GM19455 (cell line): ENCODE data around the gene AEBP1.
"Not testable (repeated sequence)": the region's sequence is repeated elsewhere in the genome, so short reads cannot be mapped to it uniquely, and the experiment has no call there.

ENCODE experiments used
- ATAC-seq: cut with Tn5 transposase; IDR thresholded peaks from one replicate; pipeline ENCODE4 v1.9.1; 2021; ENCODE audit not compliant: unreplicated experiment

AEBP1 gene

DNA sequence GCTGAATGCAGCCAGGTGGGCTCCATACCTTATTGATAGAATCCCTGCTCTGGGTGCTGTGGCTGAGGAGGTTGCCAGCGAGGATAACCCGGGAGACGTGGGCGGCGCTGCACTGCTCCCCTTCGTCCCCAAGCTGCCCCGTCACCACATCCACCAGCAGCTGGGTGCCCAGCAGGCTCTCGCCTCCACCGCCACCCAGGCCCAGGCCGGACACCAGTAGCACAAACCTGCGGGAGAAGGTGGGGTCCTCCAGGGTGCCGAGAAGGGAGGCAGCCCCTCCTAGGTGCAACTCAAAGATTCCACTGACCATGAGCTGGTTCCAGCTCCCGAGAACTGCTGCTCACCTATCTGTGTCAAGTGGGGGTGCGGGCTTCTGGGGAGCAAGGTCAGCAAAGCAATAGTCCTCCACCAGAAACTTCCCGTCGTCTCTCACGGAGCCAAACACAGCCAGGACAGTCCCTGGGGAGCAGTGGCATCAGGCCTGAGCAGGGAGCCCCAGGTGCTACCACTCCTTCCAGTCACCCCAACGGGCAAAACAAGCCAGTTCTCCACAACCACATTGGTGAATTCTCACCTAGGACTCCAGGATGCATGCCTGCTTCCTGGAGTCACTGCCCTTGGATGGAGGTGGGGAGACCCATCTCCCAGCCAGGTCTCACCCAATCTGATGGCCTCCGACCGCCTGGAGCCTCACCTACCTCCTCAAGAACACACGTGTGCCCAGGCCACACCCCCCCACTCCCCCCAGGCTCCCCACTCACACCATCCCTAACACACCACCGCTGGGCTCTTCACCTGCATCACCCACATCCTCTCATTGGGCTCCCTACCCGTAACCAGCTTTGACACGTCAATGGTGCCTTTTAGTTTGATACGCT, 12.9 kb downstream of the AEBP1 start:
- ATAC-seq = no peak

DNA sequence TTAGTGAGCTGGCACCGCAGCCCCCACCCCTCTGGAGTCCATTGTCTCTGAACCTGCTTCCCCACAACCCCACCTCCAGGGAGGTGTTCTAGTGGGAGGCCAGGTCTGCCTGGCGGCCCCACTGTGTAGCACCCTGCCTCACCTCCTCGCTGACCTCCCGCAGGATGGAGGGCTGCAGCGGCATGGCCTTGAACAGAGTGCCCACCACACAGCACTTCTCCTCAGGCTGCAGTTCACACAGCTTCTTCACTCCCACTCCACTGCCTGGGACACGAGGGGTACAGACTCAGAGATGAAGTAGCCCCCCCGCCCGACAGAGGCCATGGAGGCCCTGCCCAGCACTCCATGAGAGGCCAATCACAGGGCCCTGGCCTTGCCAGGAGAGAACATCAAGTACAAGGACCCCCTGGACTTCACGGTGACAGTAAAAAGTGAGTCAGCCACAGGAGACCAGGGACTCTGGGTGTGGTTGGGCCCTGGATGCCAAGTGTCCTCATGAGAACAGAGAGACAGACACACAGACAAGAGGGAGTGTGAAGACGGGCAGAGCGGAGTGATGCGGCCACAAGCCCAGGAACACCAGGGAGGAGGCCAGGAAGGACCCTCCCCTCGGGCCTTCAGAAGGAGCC, 13.8 kb downstream of the AEBP1 start:
- no peak for ATAC-seq

DNA sequence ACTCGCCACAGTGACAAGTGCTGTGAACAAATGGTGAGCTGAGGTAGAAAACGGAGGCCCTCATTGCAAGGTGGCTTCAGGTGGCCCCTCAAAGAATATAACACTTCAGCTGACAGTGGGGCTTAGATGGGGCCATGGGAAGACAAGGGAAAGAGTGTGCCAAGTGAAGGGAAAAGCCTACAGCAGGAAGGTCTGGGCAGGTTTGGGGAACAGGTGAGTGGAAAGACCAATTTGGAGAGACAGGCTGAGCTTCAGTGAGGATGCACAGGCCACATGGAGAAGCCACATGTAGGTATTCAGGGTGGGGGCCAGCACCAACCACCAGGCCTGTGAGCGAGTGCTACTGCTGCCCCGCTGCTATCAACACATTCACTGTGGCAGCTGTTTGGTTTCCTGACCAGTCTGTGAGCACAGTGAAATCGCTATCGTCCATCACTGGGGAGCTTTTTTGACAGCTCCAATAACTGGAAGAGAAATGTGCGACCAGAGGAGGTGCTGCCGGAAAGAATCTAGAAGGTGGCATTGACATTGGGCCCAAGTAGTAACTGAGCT, 15.8 kb downstream of the AEBP1 start:
- ATAC-seq = no peak

DNA sequence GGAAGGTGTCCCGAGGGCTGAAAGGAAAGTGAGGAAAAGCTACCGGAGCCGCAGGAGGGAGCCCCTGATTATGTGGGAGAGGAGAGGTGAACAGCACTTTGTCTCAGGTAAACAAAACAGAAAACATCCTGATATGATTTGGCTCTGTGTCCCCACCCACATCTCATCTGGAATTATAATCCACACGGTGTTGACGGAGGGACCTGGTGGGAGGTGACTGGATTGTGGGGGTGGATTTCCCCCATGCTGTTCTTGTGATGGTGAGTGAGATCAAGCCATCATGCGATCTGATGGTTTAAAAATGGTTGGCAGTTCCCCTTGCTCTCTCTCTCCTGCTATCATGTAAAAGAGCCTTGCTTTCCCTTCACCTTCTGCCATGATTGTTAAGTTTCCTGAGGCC, 16.2 kb downstream of the AEBP1 start:
- no peak for ATAC-seq

DNA sequence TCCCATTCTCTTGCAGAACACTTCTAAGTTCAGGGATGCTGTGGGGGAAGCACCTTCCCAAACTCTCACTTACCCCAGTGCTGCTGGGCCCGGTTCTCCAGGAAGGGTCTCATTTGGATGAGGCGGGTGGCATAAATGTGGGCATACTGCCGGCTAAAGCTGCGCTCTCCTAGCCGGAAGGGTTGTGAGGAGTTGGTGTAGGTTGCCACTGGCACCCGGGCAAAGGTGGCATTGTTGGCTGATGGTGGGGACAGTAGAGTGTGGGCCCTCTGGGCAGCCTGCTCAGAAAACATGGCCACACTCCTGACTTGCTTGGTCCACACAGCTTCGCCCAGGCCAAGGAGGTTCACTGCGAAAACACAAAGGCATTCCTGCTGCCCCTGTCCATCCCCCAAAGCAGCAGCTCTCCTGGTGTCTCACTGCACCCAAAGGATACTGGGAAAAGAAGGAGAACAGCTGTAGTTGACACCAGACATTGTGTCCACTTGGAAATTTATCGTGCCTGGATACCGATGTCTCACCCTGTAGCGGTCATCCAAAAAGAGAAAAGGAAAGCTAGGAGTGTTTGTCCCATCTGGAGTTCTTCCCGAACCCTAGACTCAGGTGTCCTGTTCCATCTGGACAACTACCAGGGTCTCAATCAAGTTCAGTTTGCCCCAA, 17.7 kb downstream of the AEBP1 start:
- ATAC-seq = no peak

DNA sequence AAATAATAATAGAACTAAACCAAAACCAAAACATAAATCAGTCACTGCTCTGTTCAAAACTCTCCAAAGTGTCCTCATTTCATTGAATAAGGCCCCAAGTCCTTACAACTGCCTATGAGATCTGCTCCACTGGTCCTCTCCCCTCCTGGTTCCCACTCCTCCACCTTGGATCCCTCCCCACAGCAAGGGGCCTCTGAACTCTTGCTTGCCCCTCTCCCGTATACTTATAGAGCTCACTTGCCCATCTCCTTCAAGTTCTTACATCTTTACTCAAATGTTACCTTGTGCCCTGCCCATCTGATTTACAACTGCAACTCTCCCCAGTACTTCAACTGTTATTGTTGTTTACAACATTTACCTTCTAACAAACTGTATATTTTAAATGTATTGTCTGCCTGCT, 18.4 kb downstream of the AEBP1 start:
- ATAC-seq = no peak

DNA sequence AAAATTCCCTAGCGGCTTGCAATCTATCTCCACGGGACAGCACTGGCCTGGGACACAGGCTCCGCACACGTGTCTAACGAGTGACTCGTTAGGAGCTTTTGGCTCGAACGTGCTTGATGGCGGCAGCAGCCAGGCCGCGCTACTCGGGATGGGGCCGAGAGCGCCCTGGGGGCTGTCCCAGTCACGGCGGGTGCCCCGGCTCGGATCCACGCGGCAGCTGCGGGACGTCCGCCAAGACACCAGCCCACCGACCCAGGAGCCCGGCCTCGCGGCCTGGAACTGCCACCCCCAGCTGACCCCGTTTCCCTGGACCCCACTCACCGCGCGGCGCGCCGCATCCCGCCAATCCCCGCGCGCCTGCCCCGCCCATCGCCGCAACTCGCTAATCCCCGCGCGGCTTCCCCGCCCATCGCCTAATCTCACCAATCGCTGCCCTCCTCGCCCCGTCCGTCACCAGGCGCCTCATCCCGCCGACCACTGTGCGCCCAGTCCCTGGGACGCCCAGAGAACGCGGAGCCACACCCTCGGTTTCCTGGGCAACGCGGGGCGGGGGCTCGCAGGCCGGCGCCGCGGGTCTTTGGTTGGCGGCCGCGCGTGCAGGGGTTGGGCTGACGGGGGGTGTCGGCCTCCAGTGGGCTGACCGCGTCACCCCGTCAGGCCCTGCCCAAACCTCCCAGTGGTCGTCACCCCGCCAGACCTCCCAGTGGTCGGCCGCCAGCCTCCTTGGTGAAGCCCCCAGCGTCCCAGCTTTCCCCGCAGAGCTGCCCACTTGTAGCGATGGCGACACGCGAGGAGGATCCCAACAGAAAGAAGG, 19.3 kb downstream of the AEBP1 start, which contains the start of gene POLD2:
Gene POLD2 (minus strand): TSS at position 359 of the 814 bp plus-strand sequence. CDS start 1,495 bp downstream, outside the sequence.
- peak; percentile 99 for ATAC-seq

DNA sequence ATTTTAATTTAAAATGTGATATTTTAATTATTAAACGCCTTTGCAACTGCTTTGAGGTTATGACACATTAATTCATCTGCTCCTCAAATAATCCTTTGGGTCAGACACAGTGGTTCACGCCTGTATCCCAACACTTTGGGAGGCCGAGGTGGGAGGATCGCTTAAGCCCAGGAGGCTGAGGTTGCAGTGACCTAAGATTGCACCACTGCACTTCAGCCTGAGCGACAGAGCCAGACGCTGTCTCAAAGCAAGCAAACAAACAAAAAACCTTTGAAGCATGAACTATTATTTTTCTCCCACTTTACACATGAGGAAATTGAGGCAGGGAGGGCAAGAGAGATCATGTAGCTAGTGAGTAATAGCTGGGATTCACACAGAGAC, 20.7 kb downstream of the AEBP1 start:
- ATAC-seq = no peak

DNA sequence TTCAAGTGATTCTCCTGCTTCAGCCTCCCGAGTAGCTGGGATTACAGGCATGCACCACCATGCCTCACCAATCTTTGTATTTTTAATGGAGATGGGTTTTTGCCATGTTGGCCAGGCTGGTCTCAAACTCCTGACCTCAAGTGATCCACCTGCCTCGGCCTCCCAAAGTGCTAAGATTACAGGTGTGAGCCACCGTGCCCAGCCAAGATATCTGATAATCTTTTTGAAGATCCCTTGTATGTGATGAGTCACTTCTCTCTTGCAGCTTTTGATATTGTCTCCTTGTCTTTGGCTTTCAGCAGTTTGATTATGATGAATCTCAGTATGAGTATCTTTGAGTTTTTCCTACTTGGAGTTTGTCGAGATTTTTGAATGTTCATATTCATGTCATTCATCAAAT, 22.4 kb downstream of the AEBP1 start:
- not testable (repeated sequence) for ATAC-seq

DNA sequence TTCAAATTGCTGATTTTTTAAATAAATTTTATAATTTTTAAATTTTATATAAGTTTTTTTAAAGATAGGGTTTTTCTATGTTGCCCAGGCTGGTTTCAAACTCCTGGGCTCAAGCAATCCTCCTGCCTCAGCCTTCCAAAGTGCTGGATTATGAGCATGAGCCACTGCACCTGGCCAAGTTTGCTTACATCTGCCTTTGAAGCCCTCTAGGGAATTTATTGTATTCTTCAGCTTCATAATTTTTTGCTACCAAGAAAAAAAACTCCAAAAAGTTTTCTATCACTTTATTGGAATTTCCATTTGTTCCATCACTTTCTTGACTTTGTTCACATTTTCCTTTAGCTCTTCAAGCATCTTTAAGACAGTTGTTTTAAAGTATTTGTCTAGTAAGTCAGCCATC, 23.0 kb downstream of the AEBP1 start:
- ATAC-seq = no peak

DNA sequence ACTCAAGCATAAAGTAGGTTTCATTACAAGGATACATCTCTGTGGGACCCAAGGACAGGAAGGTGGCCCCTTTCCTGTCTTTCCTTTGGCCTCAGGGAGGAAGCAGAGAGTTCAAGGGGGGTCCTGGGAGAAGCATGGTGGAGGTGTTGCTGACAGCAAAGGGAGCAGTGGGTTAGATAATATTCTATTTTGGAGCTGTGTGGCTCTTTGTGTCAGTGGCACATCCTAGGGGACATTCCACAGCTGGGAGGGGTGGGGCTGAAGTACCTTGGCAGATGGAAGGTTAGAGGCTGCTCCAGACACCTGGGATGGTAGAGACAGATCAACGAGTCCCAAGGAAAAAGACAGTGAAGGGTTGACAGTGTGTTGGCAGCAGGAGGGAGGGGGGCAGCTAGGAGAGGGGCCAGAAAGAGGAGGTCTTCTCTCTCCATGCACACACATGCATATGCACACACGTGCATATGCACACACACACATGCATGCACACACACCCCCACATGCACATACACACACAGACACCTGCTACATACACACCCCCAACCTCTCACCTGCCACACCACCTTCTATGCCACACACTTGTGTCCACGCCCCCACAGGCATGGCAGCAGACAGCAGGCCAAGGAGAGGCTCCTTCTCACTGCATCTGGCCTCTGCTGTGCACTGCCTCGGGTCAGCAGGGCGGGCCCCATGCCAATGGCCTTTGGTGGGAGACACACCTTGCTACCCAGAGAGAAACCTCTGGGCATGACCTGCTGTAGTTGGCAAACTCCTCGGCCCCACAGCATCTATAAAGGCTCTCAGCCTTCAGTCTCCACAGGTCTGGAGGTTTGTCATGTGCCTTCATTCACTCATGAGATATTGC, 24.8 kb downstream of the AEBP1 start:
- no peak for ATAC-seq

DNA sequence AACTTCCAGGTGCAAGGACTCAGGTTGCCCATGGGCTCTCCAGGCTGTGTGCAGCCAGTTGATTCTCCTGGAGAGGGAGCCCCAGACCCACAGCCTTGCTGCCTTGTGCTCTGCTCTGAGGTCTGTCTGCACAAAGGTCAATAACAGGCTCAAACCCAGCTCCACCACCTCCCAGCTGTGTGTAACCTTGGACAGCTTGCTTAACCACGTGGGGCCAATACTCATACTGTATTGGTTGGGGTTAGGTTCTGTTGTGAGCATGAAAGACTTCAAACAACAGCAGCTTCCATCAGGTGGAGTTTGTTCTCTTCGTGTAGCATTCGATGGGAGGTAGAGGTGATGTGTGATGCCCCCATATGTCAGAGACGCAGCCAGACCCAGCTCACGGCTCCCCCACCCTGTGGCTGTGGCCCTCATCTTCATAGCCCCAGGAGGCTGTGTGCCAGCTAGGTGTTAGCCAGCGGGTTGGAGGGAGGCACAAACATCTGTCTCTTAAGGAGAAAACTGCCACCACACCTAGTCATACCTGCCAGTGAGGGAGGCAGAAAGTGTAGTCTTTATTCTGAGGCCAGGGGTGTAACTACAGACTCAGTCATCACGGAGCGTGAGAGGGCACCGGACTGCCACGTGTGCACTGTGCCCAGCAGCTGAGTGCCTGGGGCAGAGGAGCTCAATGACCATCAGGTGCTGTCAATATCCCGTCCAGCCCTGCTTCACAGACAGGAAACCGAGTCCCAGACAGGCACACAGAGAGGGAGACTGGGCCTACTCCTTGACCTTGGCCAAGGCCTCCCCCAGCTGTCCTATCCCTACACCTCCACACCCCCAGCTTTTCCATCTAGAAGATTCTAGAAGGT, 27.3 kb downstream of the AEBP1 start:
- no peak for ATAC-seq

DNA sequence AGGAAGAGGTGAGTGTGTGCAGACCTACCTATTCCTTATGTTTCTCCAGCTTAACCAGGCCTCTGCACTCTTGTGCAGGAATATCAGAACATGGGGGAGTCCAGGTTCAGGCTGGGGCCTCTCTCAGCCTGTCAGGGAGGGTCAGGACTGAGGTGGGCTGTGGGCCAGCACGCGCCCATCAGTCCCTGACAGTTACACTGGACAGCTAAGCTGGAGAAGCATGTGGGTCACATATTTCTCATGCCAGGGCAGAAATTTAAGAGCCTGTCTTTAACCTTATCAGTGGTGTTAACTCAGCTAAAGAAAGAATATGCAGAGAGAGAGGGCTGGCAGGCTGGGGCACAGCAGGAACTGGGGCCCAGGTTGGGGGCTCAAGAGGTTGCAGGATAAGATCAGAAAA, 27.9 kb downstream of the AEBP1 start:
- no peak for ATAC-seq

DNA sequence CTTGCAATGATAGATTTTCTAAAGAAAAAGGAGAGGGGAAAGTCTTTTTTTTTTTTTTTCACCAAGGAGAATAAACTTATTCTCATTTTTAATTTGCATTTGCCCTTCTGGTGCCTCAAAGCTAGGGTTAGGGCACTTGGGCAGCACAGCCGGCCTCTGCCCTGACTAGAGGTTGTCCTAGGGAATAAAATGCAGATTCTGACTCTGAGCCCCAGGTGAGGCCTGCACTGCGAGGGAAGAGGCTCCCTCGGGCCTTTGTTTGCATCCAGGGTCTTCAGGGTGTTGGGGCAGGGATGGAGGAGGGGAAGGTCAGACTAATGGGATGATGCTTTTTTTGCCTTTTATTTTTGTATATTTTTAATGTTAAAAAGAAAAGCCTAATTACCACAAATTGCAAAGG, 29.1 kb downstream of the AEBP1 start:
- no peak for ATAC-seq

DNA sequence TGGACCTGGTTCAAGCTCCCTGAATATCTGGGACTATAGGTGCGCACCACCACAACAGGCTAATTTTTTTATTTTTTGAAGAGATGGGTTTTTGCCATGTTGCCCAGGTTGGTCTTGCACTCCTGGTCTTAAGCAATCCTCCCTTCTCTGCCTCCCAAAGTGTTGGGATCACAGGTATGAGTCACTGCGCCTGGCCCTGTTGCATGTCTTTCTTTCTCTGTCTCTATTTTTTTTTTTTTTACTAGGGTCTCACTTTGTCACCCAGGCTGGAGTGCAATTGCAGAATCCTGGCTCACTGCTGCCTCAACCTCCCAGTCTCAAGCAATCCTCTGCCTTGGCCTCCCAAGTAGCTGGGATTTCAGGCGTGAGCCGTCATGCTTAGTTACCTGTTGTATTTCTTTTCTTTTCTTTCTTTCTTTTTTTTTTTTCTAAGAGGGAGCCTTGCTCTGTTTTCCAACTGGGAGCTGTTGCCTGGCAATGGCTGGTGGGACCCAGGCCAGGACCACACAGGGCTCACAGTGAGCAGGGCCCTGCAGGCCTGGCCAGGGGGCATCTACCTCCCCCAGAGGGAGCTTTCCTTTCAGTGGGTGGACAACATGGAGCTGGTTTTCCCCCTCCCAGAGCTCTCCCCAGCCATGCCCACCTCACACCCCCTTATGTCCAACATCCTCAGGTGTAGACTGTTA, 30.9 kb downstream of the AEBP1 start:
- ATAC-seq = no peak

DNA sequence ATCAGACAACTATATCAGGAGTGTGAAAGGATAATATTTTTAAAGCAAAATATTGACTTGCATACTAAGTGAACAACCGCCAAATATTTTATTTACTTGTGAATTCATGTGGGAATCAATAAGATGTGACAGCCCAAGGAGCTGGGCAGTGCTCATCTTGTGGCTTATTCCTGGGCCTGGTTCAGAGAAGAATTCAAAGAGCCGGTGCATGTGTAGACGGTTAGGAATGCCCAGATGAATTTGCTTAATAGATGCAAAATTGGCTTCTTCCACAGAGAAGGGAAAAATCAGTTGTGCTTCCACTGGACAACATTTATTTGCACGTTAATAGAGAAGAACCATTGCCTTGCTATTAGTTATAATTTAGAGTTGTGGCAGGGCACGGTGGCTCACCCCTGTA, 32.6 kb downstream of the AEBP1 start:
- no peak for ATAC-seq

DNA sequence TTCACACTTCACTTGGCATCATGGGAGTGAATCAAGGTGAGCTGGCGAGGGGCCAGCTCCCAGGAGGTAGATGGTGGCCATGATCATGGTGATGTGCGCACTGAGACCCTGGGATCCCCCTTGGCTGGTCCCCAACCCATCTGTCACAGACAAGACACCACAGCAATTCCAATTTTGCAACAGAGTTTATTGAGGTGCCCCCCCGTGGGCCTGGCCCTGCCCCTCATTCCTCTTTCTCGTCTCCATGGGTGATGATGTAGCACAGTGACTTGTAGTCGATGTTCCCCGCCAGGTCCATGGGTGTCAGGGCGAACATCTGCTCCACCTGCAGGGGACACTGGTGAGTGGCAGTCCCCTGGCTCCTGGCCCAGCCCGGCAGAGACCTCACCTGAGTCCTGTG, 34.6 kb downstream of the AEBP1 start:
- ATAC-seq = no peak

DNA sequence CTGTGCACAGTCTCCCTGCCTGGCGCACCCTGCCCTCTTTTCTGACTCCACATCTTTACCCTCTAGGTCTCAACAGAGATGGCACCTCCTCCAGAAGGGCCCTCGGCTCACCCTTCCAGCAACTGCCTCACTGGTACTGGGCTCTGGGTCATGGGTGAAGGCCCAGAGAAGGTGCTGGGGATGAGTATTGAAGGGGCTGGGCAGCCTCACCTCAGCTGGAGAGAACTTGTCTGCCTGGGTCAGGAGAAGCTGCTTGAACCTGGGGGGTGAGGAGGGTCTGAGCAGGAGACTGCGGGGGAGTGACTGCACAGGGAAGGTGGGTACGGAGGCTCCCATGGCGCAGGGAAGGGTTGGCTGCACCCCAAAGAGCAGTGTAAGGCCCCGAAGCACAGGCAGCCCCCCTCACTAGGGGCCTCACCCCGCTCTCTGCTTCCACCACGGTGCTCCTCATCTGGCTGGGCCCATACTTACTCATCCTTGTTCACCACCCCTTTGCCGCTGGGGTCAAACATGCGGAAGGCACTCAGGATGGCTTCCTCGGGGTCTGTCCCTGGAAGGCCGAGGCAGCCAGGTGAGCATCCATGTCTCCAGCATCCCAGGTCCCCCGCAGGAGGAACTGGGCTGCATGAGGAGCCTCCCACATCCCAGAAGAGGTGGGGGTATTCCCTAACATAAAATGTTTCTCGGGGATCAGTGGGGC, 35.3 kb downstream of the AEBP1 start:
- no peak for ATAC-seq
